Heart right ventricle (tissue), 16 donors: ENCODE data around the gene KCNJ6. TPM values are rescaled to one million over a fixed set of nuclear protein-coding genes. Genes with fewer than 3 reads are reported as not detected.
"Not testable (repeated sequence)": the region's sequence is repeated elsewhere in the genome, so short reads cannot be mapped to it uniquely, and the experiment has no call there.

ENCODE experiments used
- ATAC-seq, 8 donors: fragments of 200-7000 bp; cut with Tn5 transposase; one replicate each; pipeline ENCODE4 v1.9.1; 2020; ENCODE audit warnings: mild to moderate bottlenecking in 8 of 8, moderate library complexity in 8 of 8, moderate number of reproducible peaks in 1 of 8
- DNase-seq, 2 donors: peaks; one replicate each; pipeline ENCODE4 v3.0.0-alpha.2; 2020
- H3K27ac ChIP-seq, 10 donors: fragments of 200-600 bp; sonication (generic) in 2 of 10; one replicate each; pipeline versions ENCODE4 v1.5.0 to v1.8.0; 2020 to 2022; ENCODE audit warnings: mild to moderate bottlenecking in 3 of 10
- H3K27me3 ChIP-seq, 7 donors: fragments of 200-600 bp; one replicate each; pipeline ENCODE4 v1.8.0; 2021 to 2022; ENCODE audit warnings: mild to moderate bottlenecking in 2 of 7
- H3K36me3 ChIP-seq, 9 donors: fragments of 200-600 bp; sonication (generic) in 1 of 9; one replicate each; pipeline versions ENCODE4 v1.5.0 to v1.8.0; 2020 to 2022; ENCODE audit warnings: mild to moderate bottlenecking in 2 of 9
- H3K4me1 ChIP-seq, 9 donors: fragments of 200-600 bp; sonication (generic) in 1 of 9; one replicate each; pipeline versions ENCODE4 v1.5.0 to v1.8.0; 2020 to 2022; ENCODE audit warnings: mild to moderate bottlenecking in 4 of 9
- H3K4me3 ChIP-seq, 10 donors: fragments of 200-600 bp; sonication (generic) in 2 of 10; one replicate each; pipeline versions ENCODE4 v1.5.0 to v1.8.0; 2020 to 2022; ENCODE audit warnings: mild to moderate bottlenecking in 7 of 10, moderate library complexity in 2 of 10
- H3K9me3 ChIP-seq, 11 donors: fragments of 200-600 bp in 10 of 11; sonication (generic) in 2 of 11; one replicate each; pipeline versions ENCODE4 v1.5.0 to v1.8.0; 2013 to 2022; ENCODE audit warnings: mild to moderate bottlenecking in 2 of 11, control low read depth in 1 of 11, moderate library complexity in 1 of 11
- CTCF ChIP-seq, 9 donors: fragments of 200-600 bp; sonication (generic) in 2 of 9; IDR thresholded peaks; one replicate each; pipeline versions ENCODE4 v1.5.0 to v1.8.0; 2021 to 2022; ENCODE audit warnings: antibody characterized with exemption in 9 of 9, mild to moderate bottlenecking in 5 of 9, moderate library complexity in 1 of 9
- WGBS, 2 donors: extraction: QIAGEN DNeasy Blood & Tissue Kit; methylation state at CpG; one replicate each; pipeline ENCODE4 v1.1.7; 2013; ENCODE audit warnings: inconsistent platforms in 1 of 2; 5-methylcytosine and 5-hydroxymethylcytosine counted together
- intact Hi-C, 10 donors: fragments of 100-400 bp; cut with DNase I; formaldehyde crosslinking; loops; one replicate each; pipeline versions ENCODE4 v1.11.1 to v1.14.2; 2022
- polyA plus RNA-seq, 2 donors: library from polyadenylated mRNA; stranded (reverse); fragments of 200-250 nt; gene quantifications; one replicate each; pipeline ENCODE4 v1.2.3, GENCODE V29; 2013
- total RNA-seq, 10 donors: library from RNA; stranded (reverse); fragmentation: NEBNext Ultra II Directional in 3 of 10; extraction: Animal tissue kit (Norgen Biotek cat#: 25700) in 3 of 10; gene quantifications; one replicate each; pipeline versions ENCODE4 v1.2.1 to v1.2.4, GENCODE V29; 2021 to 2023
- donor health status: Arrhythmogenic right ventricular cardiomyopathy.
- donor health status: ischemic (EF 13 %, LVEDD 7.1; RV severe dilation, severe dysfunction).
- donor health status: healthy with polysubstance abuse.
- donor health status: DM: no; HTN: yes; CAD: no.
- donor health status: DM: no; HTN: no; CAD: no.
- donor health status: ischemic (EF 25% LVEDD 6.9; RV normal size, moderate dysfunction).
- donor health status: ischemic (EF 25% LVEDD 5.7; RV mildly dilated, moderate dysfunction).
- donor health status: healthy.
- donor health status: DM: yes; HTN: yes; CAD: no.
- donor health status: Ischemic cardiomyopathy.
- donor health status: ischemic (EF 35%, LVEDD 5.7; RV mildly dilated, moderate dysfunction).
- donor health status: nonischemic (EF 11% LVEDD 7.7; RV severe dilation, severe dysfunction).
- donor health status: DM: yes; HTN: yes; CAD: no.
- donor health status: PGD.
- donor health status: ischemic (EF 29% LVEDD 5.4; RV normal size, mild dysfunction).
- donor health status: nonischemic (EF 23%, LVEDD 6.1; RV moderate dilation, normal function).

The KCNJ6 gene
- total and polyA plus RNA-seq, 12 donors = not detected

- DNase-seq = no peak
- Histone ChIP-seq H3K4me3 (no peak overlapping the region), H3K9me3 (peaks cover 0 to 4% (median 0%) of the 10 kb centered on the region in 11 donors), H3K4me1 (peaks cover 0 to 13% (median 0%) of the 10 kb centered on the region in 9 donors), H3K27me3 (peaks cover 0 to 5% (median 0%) of the 10 kb centered on the region in 7 donors), H3K27ac (no peak overlapping the region), H3K36me3 (no peaks in the 10 kb centered on the region)
- no peak for ATAC-seq
- TF ChIP-seq CTCF (IDR thresholded peaks at IDR 0.05) = no peak
- intact Hi-C loops = no loop called here
- 79 to 84% methylated on average over 4 of the region's 4 CpGs for WGBS, 2 donors
Measured at GRCh38 chr21:37647781-37648180, 268.5 kb downstream of the KCNJ6 start.

DNA sequence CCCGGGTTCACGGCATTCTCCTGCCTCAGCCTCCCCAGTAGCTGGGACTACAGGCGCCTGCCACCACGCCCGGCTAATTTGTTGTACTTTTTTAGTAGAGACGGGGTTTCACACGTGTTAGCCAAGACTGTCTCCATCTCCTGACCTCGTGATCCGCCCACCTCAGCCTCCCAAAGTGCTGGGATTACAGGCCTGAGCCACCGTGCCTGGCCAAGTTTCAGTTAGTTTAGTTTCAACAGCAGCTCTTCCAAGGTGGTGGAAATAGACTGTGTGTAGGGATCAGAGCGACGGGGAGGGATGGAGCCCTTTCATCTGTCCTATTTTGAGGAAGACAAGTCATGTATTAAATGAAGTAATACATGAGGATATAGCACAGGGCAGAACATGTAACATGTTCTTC lies 269.5 kb downstream of the KCNJ6 start:
- WGBS, 2 donors = 90 to 91% methylated on average over 12 of the region's 12 CpGs
- not testable (repeated sequence) for H3K27me3 ChIP-seq

DNA sequence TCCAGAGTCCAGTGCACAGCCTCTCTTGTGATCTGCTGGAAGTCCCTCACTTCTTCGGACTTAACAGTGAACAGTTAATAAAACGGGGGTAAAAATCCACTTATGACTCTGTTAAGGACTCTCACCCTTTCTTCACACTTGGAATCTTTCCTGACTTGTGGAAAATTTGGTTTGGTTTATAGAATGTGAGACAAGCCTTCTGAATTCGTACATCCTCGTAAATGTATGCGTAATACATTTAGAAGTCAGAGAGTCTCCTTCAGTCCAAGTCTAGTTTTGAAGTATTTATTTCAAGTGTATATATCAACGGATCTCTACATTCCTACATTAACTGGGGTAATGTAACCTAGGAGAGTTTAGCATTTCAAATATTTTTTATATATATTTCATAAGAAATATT lies 270.4 kb downstream of the KCNJ6 start:
- 86 to 92% methylated on average over 6 of the region's 6 CpGs for WGBS, 2 donors
- peaks cover 0 to 13% (median 0%) of the 10 kb centered on the region in 9 donors for H3K4me1 ChIP-seq

More for the DNA sequence above, 269.5 kb downstream of the KCNJ6 start:
- H3K4me1 ChIP-seq = peaks cover 0 to 13% (median 0%) of the 10 kb centered on the region in 9 donors
- H3K4me3 ChIP-seq, H3K27ac ChIP-seq, H3K36me3 ChIP-seq, intact Hi-C loops, H3K9me3 ChIP-seq, ATAC-seq, DNase-seq: not testable (repeated sequence)

DNA sequence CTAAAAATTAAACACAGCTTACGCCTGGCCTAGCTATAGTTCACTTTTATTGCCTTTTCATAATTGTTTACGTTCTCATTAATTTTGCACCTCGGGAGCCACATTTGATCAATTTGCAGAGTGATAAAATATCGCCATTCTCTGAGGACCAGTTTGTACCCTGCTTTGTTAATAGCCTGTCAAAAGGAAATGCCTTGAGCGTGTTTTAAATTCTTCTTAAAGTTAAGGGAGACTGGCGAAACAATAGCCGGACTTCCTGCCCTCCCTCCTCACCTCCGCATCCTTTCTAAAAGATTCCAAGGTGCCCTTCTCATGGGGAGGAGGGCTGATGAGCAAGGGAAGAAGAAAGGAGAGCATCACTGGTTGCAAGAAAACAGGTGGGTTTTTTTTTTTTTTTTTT lies 271.6 kb downstream of the KCNJ6 start:
- no peak overlapping the region for H3K4me3 ChIP-seq
- H3K27ac ChIP-seq = peak overlapping the region in 7 of 10 donors; percentile 33 to 73 (median 51)
- H3K9me3 ChIP-seq = peaks cover 0 to 4% (median 0%) of the 10 kb centered on the region in 11 donors
- no peaks in the 10 kb centered on the region for H3K36me3 ChIP-seq
- H3K27me3 ChIP-seq = peaks cover 0 to 5% (median 0%) of the 10 kb centered on the region in 7 donors
- TF ChIP-seq CTCF (IDR thresholded peaks at IDR 0.05) = no peak
- DNase-seq (peak in 1 of 2 donors; percentile 21), ATAC-seq (peak in 6 of 8 donors; percentile 51 to 84 (median 80))
- WGBS, 2 donors = 50 to 58% methylated on average over 8 of the region's 8 CpGs
- intact Hi-C loops = no loop called here
- peaks cover 0 to 13% (median 0%) of the 10 kb centered on the region in 9 donors for H3K4me1 ChIP-seq

More for the DNA sequence above, 270.4 kb downstream of the KCNJ6 start:
- DNase-seq (no peak), ATAC-seq (no peak)
- Histone ChIP-seq H3K36me3 (no peaks in the 10 kb centered on the region), H3K9me3 (peaks cover 0 to 4% (median 0%) of the 10 kb centered on the region in 11 donors), H3K27ac (peak overlapping the region in 1 of 10 donors; percentile 10), H3K4me3 (no peak overlapping the region), H3K27me3 (peaks cover 0 to 5% (median 0%) of the 10 kb centered on the region in 7 donors)
- intact Hi-C loops = no loop called here
- TF ChIP-seq CTCF (IDR thresholded peaks at IDR 0.05) = no peak

DNA sequence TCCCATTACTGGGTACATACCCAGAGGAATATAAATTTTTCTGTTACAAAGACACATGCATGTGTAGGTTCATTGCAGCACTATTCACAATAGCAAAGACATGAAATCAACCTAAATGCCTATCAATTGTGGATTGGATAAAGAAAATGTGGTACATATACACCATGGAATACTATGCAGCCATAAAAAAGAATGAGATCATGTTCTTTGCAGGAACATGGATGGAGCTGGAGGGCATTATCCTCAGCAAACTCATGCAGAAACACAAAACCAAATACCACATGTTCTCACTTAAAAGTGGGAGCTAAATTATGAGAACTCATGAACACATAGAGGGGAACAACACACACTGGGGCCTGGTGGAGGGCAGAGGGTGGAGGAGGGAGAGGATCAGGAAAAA lies 272.4 kb downstream of the KCNJ6 start:
- intact Hi-C loops = not testable (repeated sequence)
- H3K27ac ChIP-seq = peak overlapping the region in 7 of 10 donors; percentile 33 to 73 (median 51)

More for the DNA sequence above, 272.4 kb downstream of the KCNJ6 start:
- not testable (repeated sequence) for H3K9me3 ChIP-seq, H3K27me3 ChIP-seq, H3K36me3 ChIP-seq, DNase-seq, H3K4me3 ChIP-seq, ATAC-seq
- peaks cover 0 to 13% (median 0%) of the 10 kb centered on the region in 9 donors for H3K4me1 ChIP-seq
